Fibroblast of mammary gland (primary cell): ENCODE data around the gene FEZ2.

ENCODE experiments used
- DNase-seq: peaks from one replicate; pipeline ENCODE4 v3.0.0-alpha.2; 2010; ENCODE audit warnings: low read depth
- H3K4me3 ChIP-seq: 2 replicates; pipeline ENCODE4 v1.5.1; 2011; ENCODE audit warnings: low read depth, mild to moderate bottlenecking, low read length, moderate library complexity; ENCODE audit not compliant: control insufficient read depth
- TF ChIP-seq, protein P1 (sequence below): conservative IDR thresholded peaks from 2 replicates; pipeline ENCODE4 v1.5.1; 2011; ENCODE audit warnings: low read depth, low read length, inconsistent platforms; ENCODE audit not compliant: control insufficient read depth, insufficient read depth

Gene FEZ2

DNA sequence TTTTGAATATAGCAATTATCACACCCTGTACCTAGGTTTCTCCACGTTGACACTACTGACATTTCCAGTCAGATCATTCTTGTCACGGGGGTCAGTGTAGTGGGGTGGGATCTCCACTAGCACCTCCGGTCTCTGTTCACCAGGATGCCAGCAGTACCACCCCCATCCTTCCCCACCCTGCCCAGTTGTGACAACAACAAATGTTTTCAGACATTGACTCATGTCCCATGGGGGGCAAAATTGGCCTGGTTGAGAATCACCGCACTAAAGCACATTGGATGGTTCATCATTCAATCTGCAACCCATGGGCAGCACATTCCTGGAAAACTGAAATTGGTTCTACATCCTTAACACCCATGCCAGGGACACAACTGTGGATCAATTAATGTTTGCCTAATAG is 32.3 kb downstream of the FEZ2 start:
- DNase-seq, result peak; percentile 63
- no peak overlapping the region for H3K4me3 ChIP-seq
- TF ChIP-seq, protein P1, sequence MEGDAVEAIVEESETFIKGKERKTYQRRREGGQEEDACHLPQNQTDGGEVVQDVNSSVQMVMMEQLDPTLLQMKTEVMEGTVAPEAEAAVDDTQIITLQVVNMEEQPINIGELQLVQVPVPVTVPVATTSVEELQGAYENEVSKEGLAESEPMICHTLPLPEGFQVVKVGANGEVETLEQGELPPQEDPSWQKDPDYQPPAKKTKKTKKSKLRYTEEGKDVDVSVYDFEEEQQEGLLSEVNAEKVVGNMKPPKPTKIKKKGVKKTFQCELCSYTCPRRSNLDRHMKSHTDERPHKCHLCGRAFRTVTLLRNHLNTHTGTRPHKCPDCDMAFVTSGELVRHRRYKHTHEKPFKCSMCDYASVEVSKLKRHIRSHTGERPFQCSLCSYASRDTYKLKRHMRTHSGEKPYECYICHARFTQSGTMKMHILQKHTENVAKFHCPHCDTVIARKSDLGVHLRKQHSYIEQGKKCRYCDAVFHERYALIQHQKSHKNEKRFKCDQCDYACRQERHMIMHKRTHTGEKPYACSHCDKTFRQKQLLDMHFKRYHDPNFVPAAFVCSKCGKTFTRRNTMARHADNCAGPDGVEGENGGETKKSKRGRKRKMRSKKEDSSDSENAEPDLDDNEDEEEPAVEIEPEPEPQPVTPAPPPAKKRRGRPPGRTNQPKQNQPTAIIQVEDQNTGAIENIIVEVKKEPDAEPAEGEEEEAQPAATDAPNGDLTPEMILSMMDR, result no peak

DNA sequence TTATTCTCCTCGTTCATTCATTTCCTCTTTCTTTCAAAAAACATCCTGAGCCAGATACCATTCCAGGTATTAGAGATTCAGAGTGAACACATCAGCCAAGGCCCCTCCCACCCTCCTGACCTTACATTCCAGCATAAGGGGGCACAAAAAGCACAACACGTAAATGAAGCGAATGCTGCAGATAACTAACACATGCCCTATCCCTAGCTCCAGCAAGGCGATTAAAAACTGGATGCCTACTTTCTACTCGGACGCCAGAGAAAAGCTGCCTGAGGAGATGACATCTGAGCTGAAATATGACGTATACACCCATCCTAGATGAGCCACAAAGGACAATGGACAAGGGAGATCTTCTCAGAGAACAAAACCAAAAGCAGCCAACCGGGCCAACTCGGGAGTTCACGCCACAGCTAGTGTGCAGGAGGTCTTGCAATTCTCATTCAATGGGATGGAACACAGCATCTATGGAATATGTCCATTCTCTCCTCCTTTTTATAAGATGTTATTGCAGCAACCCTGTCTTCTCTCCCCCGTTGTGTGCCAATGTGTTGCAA is 33.5 kb downstream of the FEZ2 start:
- DNase-seq, result no peak
- H3K4me3 ChIP-seq, result no peak overlapping the region
- TF ChIP-seq, protein P1, result no peak

DNA sequence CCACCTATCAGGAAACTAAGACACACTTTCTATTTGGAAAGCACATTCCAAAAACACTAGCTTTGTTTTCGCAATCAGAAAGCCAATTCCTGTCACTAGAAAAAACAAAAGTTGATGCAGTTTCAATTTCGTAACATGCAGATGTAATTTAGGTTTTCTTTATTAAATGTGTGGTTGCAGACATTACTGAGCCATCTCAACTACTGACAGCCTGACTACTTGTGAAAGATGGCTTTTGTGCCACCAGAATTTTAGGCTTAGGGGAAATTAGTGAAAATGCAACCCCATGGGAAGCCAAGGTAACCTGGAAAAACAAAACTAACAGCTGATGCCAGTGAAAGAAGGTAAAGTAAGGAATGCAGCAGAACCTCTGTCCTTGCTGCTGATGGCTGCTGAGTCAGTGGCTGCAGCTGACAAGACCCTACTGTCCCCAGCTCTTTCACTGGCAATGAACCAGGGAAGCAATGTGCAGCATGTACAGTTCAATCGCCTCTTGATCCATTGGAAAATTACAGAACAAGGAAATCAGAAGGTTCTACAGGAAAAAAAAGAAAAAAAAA is 34.9 kb downstream of the FEZ2 start:
- DNase-seq, result peak; percentile 77
- H3K4me3 ChIP-seq, result no peak overlapping the region
- TF ChIP-seq, protein P1, result no peak

DNA sequence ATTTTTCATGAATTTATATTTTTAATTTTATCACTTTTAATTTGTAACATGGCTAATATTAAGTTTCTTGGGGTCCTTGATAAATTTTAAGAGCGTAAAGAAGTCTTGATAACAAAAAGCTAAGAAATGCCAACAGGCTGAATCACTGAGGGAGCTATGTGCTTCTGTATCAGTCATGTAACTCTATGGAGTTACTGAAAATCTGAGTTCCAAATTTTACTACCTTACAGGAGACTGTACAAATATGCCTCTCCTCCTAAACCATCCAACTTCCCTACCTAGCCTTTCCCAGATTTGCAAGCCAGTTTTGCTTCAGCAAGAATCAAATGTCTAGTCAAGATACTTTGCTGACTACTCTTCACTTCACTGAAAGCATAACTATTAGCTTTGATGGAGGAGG is 35.7 kb downstream of the FEZ2 start:
- DNase-seq, result peak; percentile 61
- no peak overlapping the region for H3K4me3 ChIP-seq
- TF ChIP-seq, protein P1, result no peak

DNA sequence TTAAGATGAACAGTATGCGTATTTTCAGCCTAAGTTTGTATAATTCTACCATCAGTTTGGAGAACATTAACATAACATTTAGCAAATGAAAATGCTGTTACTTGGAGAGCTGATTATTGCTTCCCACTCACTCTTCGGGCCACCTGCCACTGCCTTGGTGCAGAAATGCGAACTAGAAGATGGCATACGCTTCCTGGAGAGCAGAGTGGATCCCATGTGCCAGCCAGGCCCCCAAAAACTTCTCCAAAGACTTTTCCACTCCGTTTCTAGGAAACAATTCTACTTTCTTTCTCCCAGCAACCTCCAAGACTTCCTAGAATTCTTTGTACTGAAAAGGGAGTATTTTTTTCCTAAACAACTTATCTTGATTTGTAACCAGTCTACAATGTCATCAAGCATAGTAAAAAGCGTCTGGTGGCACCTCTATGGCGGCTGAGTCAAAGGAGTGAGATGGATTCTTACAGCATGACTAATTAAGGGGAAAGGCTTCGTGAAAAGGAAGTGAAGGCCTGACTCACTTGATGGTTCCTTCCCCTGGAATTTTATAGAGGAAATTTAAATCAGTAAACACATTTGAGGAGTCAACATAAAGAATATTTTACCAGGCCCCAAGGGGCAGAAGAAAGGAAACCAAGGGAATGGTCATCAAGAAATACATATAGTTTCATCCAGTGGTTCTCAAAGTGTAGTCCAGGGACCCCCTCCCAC is 36.6 kb downstream of the FEZ2 start:
- TF ChIP-seq, protein P1, result no peak
- DNase-seq, result peak; percentile 90
- no peak overlapping the region for H3K4me3 ChIP-seq

DNA sequence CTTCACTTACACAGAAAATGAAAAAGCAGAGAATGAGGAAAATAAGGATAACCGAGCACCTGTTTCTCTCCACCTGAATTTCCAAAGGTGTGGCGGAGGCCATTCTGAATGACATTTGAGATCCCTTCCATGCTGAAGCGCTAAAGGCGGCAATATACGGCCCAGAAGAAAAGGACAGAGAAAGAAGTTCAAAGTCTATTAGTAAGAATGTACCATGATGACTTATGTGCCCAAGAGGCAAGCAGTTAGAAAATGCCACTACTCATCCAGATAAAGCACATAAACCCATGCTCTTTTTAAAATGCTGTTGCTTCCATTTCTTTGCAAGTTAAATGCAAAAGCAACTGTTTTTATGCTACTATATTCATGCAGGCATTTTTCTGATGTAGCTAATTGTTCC is 37.2 kb downstream of the FEZ2 start:
- H3K4me3 ChIP-seq, result no peak overlapping the region
- TF ChIP-seq, protein P1, result no peak
- no peak for DNase-seq
